Lower lobe of right lung (tissue), 2 donors: Measurements from ENCODE around the gene SNX20. TPM values are rescaled to one million over a fixed set of nuclear protein-coding genes. Genes with fewer than 3 reads are reported as not detected.

ENCODE experiments used
- ATAC-seq, 2 donors: fragments of 200-7000 bp; cut with Tn5 transposase; one replicate each; pipeline ENCODE4 v1.9.1; 2020 to 2022; ENCODE audit warnings: mild to moderate bottlenecking in 2 of 2, moderate library complexity in 2 of 2
- DNase-seq: peaks from one replicate; pipeline ENCODE4 v3.0.0-alpha.2; 2020
- H3K27ac ChIP-seq: fragments of 200-600 bp; one replicate; pipeline ENCODE4 v1.8.0; 2022
- H3K27me3 ChIP-seq: fragments of 200-600 bp; one replicate; pipeline ENCODE4 v1.8.0; 2022; ENCODE audit warnings: low read depth
- H3K36me3 ChIP-seq: fragments of 200-600 bp; one replicate; pipeline ENCODE4 v1.8.0; 2022; ENCODE audit warnings: mild to moderate bottlenecking
- H3K4me1 ChIP-seq: fragments of 200-600 bp; one replicate; pipeline ENCODE4 v1.8.0; 2022
- H3K4me3 ChIP-seq: fragments of 200-600 bp; one replicate; pipeline ENCODE4 v1.8.0; 2022; ENCODE audit warnings: mild to moderate bottlenecking
- H3K9me3 ChIP-seq: fragments of 200-600 bp; one replicate; pipeline ENCODE4 v1.8.0; 2022
- intact Hi-C: fragments of 100-400 bp; cut with DNase I; formaldehyde crosslinking; loops from one replicate; pipeline ENCODE4 v1.11.0; 2022
- total RNA-seq: library from RNA; stranded (reverse); fragmentation: NEBNext Ultra II Directional; extraction: Animal tissue kit (Norgen Biotek cat#: 25700); gene quantifications from one replicate; pipeline ENCODE4 v1.2.1, GENCODE V29; 2021
- TF ChIP-seq, protein P1 (sequence below): fragments of 200-600 bp; IDR thresholded peaks from one replicate; pipeline ENCODE4 v1.8.0; 2022; ENCODE audit warnings: antibody characterized with exemption, mild to moderate bottlenecking
- donor health status: DM: no; HTN: yes; CAD: no; lungs with severe emphysema.

The SNX20 gene
- total RNA-seq, 1 donor from 2014 or later = 15.4 TPM

DNA sequence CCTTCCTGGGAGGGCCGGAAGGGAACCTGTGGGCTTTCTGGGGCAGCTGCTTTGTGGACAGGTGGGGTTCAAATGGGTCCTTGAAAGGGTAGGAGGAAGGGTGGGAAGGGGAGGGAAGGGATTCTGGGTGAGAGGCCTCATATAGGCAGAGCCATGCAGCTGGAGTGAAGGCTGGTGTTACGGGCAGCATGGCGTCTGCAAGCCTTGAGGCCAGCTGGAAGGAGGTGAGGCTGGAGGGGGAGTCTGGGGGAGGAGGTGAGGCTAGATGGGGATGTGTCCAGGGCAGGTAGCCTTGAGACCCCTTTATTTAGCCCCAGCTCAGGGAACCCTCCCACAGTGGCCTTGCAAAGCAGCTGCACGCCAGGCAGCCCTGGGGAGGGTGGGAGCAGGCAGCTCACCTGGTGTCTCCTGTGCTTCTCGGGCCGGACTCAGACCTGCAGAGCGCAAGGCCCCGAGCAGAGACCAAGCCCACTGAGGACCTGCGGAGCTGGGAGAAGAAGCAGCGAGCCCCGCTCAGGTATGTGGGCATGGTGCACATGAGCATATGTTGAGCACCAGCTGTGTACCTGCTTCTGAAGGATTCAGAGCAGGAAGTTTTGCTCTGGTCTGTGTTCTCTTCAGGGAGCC is 50.6 kb downstream of the SNX20 start:
- Histone ChIP-seq H3K4me3 (no peak overlapping the region), H3K4me1 (peaks cover 21% of the 10 kb centered on the region), H3K27ac (no peak overlapping the region), H3K9me3 (no peaks in the 10 kb centered on the region), H3K36me3 (peaks cover 19% of the 10 kb centered on the region), H3K27me3 (no peaks in the 10 kb centered on the region)
- intact Hi-C loops = no loop called here
- DNase-seq (no peak), ATAC-seq (no peak)
- TF ChIP-seq, protein P1, sequence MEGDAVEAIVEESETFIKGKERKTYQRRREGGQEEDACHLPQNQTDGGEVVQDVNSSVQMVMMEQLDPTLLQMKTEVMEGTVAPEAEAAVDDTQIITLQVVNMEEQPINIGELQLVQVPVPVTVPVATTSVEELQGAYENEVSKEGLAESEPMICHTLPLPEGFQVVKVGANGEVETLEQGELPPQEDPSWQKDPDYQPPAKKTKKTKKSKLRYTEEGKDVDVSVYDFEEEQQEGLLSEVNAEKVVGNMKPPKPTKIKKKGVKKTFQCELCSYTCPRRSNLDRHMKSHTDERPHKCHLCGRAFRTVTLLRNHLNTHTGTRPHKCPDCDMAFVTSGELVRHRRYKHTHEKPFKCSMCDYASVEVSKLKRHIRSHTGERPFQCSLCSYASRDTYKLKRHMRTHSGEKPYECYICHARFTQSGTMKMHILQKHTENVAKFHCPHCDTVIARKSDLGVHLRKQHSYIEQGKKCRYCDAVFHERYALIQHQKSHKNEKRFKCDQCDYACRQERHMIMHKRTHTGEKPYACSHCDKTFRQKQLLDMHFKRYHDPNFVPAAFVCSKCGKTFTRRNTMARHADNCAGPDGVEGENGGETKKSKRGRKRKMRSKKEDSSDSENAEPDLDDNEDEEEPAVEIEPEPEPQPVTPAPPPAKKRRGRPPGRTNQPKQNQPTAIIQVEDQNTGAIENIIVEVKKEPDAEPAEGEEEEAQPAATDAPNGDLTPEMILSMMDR = no peak

DNA sequence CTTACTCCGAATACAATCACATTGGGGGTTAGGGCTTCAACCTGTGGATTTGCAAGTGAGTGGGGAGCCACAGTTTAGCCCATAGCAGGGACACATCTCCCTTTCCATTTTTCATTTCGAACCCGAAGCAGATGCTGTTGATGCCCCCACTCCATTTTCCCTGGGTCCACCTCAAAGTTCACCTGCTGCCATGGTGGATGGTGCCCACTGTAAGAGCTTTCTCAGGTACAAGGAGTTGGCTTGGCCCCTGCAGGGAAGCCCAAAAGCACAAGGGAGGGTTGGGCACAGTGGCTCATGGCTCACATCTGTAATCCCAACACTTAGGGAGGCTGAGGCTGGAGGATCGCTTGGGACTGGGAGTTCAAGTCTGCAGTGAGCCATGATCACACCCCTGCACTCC is 51.8 kb downstream of the SNX20 start:
- no peaks in the 10 kb centered on the region for H3K27me3 ChIP-seq
- ATAC-seq (no peak), DNase-seq (no peak)
- no peaks in the 10 kb centered on the region for H3K9me3 ChIP-seq
- TF ChIP-seq, protein P1 = no peak
- no peak overlapping the region for H3K27ac ChIP-seq
- peaks cover 21% of the 10 kb centered on the region for H3K4me1 ChIP-seq
- intact Hi-C loops = no loop called here
- no peak overlapping the region for H3K4me3 ChIP-seq
- H3K36me3 ChIP-seq = peaks cover 19% of the 10 kb centered on the region

DNA sequence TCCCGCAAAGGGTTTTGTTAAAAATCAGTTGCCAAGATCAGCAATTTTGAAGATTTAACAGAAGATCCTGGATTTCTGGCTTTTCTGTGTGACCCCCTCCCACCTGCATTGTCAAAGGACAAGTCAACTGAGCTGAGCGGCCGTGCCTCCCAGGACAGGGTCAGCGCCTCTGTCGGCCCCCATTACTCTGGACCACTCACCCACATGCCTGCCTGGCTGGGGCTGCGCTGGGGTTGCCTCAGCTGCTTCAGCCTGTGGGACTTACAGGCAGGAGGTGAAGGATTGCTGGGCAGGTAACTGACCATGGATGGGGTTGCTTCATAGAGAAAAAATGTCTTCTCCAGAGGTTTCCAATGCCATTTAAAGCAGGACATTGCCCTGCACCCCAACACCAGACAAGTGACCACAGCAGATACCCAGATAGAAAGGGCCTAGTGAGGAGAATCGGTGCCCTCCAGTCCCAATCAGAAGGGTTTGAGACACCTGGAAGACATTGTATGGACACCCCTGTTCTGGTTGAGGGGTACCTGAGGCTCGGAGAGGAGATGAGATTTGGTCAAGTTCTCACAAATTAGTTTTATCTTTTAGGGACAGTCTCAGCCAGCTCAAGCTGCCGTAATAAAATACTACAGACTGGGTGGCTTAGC is 52.8 kb downstream of the SNX20 start:
- intact Hi-C loops = no loop called here
- no peaks in the 10 kb centered on the region for H3K9me3 ChIP-seq
- TF ChIP-seq, protein P1 = no peak
- no peaks in the 10 kb centered on the region for H3K27me3 ChIP-seq
- no peak for DNase-seq
- no peak overlapping the region for H3K4me3 ChIP-seq
- H3K36me3 ChIP-seq = peaks cover 17% of the 10 kb centered on the region
- H3K27ac ChIP-seq = no peak overlapping the region
- ATAC-seq = no peak
- peaks cover 21% of the 10 kb centered on the region for H3K4me1 ChIP-seq

DNA sequence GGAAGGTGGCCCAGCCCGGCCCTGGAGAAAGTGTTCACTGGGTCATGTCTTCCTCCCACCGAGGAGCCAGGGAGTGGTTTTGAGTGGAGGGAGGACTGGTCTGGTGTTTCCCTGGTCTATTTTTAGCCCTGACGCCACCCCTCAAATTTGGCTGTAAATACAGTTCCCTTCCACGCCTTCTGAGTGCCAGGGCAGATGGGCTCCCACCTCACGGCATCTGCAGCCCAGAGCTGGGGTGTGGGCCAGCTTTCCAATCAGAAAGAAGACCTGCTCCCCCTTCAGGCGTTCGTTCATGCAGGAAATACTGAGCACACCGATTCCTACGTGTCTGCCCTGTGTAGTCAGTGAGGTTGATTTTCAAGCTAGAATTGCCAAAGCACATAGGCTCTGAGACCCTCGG is 53.7 kb downstream of the SNX20 start:
- H3K36me3 ChIP-seq = peaks cover 14% of the 10 kb centered on the region
- H3K4me1 ChIP-seq = peaks cover 21% of the 10 kb centered on the region
- no peaks in the 10 kb centered on the region for H3K9me3 ChIP-seq
- TF ChIP-seq, protein P1 = peak; percentile 29
- no peaks in the 10 kb centered on the region for H3K27me3 ChIP-seq
- intact Hi-C loops = no loop called here
- peak; percentile 19 to 20 for ATAC-seq
- no peak for DNase-seq
- no peak overlapping the region for H3K4me3 ChIP-seq
- peak overlapping the region; percentile 41 for H3K27ac ChIP-seq

DNA sequence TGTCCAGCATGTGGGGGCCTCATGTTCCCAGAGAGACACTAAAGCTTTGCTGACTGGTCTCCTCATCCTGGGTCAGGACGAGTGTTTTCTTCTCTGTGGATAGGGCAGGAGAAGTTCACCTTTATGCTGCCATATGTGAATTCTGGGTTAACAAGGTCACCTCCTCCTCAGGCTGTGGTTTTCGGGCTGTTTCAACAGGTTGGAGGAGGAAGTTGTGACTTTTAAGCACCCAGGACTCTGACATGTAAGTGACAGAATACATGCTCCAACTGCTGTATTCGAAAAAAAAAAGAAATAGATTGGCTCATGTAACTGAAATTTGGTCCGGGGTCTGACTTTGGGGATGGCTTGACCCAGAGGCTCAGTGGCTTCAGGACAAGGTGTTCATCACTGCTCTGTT is 54.2 kb downstream of the SNX20 start:
- no peaks in the 10 kb centered on the region for H3K27me3 ChIP-seq
- TF ChIP-seq, protein P1 = no peak
- H3K4me3 ChIP-seq = no peak overlapping the region
- H3K27ac ChIP-seq = no peak overlapping the region
- intact Hi-C loops = no loop called here
- H3K4me1 ChIP-seq = peaks cover 21% of the 10 kb centered on the region
- H3K36me3 ChIP-seq = peaks cover 13% of the 10 kb centered on the region
- H3K9me3 ChIP-seq = no peaks in the 10 kb centered on the region
- DNase-seq = no peak
- ATAC-seq = no peak
